ENCODE results near the gene PPFIA4. TPM values are rescaled to one million over a fixed set of nuclear protein-coding genes. Genes with fewer than 3 reads are reported as not detected.
A peak's percentile ranks its signal among the peaks of the same experiment; 100 is the strongest.

The PPFIA4 gene
- total RNA-seq, 1 experiment from 2014 or later: 4.2 TPM

DNA sequence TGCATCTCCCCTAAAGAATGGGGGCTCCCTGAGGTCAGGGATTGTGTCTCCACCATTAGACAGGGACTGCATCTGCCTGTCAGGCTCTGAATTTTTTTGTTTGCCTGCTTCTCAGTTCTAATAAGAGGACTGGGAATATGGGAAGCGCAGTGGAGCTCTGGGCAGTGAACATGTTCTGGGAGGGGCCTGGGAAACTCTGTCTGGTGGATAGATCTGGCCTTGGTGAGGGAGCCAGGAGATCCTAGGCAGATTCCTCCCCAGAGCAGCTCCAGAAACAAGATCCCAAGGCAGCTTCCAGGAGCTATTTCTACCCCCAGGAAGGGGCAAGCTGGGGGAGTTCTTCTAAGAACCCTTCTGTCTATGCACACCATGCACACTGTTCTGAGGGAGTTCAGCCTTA, 72.2 kb downstream of the PPFIA4 start:
- no peak for DNase-seq (ENCODE audit: extremely low read depth, low read depth)

DNA sequence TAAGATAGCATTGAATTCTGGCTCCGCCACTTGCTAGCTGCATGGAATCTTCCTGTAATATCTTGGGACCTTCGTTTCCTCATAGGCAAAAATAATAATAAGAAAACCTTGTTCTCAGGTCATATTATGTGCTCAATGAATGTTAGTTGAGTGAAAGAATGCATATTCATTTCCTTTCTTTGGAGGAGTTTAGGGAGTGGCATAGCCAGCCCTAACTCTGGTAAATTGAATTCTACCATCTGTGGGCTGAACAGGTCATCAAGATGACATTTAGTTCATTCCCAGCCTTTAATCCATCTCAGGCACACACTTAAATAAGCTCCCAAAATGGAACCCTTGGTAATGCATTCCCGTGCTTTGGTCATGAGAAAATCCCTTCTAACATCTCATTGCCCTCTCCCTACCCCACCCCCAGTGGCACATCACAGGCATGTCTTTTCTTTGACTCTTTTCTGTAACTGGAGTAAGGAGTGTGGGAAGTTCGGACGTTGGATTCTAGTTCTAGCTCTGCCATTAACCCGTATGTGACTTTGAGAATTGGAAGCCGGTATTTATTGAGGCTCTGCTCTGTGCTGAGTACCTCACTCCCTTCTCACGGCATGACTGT, 72.7 kb downstream of the PPFIA4 start:
- no peak for DNase-seq (ENCODE audit: extremely low read depth, low read depth)

- DNase-seq (ENCODE audit: extremely low read depth, low read depth): no peak
Measured at GRCh38 chr1:203099805-203100515, 73.7 kb downstream of the PPFIA4 start.

DNA sequence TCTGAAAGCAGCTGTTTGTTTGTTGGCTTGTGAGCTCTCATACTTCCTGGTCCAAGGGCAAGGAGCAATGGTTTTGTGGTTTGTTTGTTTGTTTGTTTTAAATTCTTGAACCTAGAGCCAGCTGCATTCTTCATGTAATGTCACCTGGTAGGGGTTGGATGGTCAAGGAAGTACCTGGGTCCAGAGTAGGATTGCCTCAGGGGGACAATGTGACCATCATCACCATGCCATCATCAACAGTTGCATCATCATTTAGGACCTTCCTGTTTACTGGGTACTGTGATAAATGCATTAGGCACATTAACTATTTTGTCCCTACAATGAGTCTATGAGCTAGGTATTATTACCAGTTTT, 74.2 kb downstream of the PPFIA4 start:
- DNase-seq (ENCODE audit: extremely low read depth, low read depth): no peak

DNA sequence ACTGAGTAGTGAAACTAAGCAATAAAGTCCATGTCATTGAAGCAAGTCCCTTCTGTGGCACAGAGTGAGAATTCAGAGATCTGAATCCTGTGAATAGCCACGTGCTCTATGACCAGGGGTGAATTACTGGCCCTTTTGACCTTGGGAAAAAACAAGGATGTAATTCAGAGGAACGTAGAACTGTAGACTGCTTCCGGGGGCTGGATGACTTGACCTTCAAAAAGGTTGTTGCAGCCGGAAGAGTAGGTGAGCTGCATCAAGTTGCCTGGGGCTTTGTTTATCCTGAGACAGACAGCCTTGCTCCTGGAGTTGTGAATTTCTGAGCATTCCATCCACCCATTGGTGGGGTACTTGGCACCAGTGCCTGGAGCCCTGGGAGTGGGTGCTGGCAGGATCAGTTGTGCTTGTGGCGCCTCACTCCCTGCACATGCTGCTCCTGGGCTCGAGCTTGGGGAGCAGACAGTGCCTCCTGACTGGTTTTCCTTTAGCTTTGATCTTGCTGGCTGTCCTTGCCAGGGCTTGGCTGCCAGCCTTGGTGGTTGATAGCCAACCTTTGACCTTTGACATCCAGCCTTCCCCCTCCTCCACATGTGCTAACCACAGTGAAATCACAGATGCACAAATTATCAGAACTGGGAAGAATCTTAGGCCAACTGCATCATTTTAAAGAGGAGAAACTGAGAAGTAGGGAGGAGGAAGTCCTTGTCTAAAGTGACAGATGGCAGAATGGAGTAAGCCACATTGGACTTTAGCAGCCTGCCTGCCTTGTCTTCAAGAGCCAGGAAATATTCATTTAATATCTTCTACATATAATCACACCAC, 75.7 kb downstream of the PPFIA4 start:
- DNase-seq (ENCODE audit: extremely low read depth, low read depth): no peak

DNA sequence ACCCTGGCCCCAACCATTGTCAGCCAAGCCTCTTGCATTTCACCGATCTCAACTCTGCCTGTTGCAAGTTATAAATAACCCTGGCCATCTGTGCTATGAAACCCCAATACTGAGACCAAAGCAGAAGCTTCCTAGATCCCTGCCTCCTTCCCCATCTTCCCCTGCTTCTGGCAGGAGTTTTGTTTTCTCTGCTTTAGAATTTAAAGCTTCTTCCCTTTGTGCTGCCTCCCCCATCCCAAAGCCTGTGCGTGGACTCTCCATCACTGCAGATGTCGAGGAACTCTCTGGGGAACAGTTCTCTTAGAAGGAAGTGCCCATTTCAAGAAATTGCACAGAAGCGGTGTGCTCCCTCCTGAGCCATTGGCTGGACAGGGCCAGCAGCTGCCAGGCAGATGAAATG, 76.9 kb downstream of the PPFIA4 start:
- no peak for DNase-seq (ENCODE audit: extremely low read depth, low read depth)

DNA sequence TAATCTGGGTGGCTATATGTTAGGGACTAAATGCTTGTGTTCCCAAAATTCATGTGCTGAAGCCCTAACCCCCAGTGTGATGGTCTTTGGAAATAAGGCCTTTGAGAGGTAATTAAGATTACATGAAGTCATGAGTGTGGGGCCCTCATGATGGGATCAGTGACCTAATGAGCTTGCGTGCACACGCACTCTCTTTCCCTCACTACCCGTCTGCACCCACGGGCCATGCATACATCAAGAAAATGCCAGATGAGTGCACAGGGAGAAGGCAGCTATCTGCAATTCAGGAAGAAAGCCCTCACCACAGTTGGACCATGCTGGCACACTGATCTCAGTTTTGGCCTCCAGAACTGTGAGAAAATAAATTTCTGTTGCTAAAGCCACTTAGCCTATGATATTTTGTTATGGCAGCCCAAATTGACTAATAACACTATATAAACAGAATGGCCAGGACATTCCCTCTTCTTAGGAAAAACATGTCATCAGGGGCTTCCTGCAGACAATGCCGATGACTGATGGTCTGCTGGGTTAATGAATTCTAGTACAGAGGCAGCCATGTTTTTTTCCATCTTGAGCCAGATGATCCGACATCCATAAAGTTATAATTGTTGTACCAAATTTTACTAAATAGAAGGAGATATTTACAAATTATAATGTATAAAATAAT, 77.7 kb downstream of the PPFIA4 start:
- no peak for DNase-seq (ENCODE audit: extremely low read depth, low read depth)

- DNase-seq (ENCODE audit: extremely low read depth, low read depth): no peak
Measured at GRCh38 chr1:203104789-203105390, 78.6 kb downstream of the PPFIA4 start.

- DNase-seq (ENCODE audit: extremely low read depth, low read depth): no peak
Measured at GRCh38 chr1:203112475-203112874, 86.2 kb downstream of the PPFIA4 start.

DNA sequence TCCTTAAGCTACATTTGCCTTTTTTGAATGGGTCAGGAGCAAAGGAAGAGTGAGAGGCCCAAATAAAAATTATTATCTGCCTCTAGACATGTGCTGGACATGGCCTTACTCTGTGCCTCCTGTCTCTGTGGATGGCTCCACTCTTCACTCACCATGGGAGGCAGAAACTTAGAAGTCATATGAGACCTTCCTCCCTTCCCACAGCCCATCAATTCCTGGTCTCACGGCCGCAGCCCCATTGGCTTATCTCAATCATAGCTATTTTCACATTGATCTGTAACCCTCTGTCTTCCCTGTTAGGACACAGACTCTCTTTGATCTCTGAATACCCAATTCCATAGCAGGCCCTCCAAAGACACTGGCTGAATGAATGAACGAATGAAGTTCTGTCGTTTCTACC, 87.0 kb downstream of the PPFIA4 start:
- no peak for DNase-seq (ENCODE audit: extremely low read depth, low read depth)

DNA sequence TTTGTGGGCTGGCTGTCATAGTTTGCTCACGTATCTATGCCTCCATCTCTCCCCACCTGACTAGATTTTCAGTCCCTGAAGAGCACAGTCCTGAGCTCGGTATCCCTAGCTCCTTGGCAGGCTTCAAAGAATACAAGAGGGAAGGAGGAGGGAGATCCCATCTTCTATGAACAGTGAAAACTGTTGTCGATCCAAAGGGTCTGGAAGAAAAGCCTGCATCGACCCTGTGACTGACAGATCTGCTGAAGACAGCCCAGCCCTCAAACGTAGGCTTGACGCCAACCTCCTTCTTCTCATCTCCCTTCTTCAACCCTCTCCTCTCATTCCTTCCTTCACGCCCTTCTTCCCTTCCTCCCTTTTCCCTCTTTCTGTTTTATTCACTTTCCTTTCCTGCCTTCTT, 87.9 kb downstream of the PPFIA4 start:
- DNase-seq (ENCODE audit: extremely low read depth, low read depth): no peak

GRCh38 chr1:203116091-203116820, 90.0 kb downstream of the PPFIA4 start:
- no peak for DNase-seq (ENCODE audit: extremely low read depth, low read depth)

- DNase-seq (ENCODE audit: extremely low read depth, low read depth): peak; percentile 64
Measured at GRCh38 chr1:203117611-203118575, 91.6 kb downstream of the PPFIA4 start.

- no peak for DNase-seq (ENCODE audit: extremely low read depth, low read depth)
Measured at GRCh38 chr1:203120325-203121153, 94.2 kb downstream of the PPFIA4 start.

- DNase-seq (ENCODE audit: extremely low read depth, low read depth): no peak
Measured at GRCh38 chr1:203121186-203122015, 95.1 kb downstream of the PPFIA4 start.

DNA sequence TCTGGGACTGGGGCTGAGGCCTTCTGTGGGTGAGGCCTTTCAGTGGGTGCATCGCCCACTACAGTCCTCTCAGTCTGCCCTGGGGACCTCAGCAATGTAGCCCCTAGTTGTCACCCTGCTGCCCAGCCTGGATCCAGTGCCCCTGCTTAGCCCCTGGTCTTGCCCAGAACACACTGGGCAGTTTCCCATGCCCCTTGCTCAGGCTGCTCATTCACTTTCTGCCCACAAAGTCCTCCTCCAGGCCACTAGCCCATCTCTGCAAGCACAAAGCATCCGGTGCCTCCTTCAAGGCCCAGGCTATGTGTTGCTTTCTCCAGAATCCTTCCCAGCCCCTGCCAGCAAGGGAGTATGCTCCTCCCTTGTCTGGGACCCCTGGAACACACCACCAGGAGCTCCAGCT, 95.9 kb downstream of the PPFIA4 start:
- no peak for DNase-seq (ENCODE audit: extremely low read depth, low read depth)

- DNase-seq (ENCODE audit: extremely low read depth, low read depth): no peak
Measured at GRCh38 chr1:203124011-203124410, 97.7 kb downstream of the PPFIA4 start.
